UCSD-AML1 (cell line): ENCODE data around the gene ACSL3.
A peak's percentile ranks its signal among the peaks of the same experiment; 100 is the strongest.
"Not testable (repeated sequence)": the region's sequence is repeated elsewhere in the genome, so short reads cannot be mapped to it uniquely, and the experiment has no call there.

Source experiments
- DNase-seq: peaks from one replicate; lab custom pipeline; 2025; ENCODE audit not compliant: unreplicated experiment; lab: John Stamatoyannopoulos, UW

ACSL3 gene

DNA sequence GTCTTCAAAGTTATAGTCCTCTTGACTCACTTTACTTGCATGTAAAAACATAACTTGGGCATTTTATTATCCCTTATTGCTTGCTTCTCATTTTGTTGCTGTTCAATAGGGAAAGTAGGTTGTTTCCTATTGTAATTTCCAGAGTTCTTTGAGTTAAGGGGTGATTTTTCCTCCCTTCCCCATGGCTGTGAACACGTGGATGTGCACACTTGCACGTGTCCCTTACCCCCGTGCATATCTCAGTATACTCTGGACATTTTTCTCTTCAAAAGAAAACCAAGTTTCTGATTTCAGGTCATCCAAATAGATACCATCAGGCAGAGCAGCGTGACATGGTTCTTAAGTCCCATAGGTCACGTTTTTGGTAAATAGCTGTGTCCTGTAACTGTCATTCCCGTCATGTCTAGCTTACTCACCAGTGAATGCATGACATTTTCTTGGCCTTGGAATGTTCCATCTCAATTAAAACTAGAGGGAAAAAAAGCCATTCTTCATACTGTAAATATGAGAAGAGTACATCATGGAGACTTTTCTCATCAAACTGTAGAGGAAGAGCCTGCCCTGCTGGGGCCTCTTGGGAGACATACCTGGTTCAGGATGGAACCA, 107.8 kb downstream of the ACSL3 start:
- no peak for DNase-seq

DNA sequence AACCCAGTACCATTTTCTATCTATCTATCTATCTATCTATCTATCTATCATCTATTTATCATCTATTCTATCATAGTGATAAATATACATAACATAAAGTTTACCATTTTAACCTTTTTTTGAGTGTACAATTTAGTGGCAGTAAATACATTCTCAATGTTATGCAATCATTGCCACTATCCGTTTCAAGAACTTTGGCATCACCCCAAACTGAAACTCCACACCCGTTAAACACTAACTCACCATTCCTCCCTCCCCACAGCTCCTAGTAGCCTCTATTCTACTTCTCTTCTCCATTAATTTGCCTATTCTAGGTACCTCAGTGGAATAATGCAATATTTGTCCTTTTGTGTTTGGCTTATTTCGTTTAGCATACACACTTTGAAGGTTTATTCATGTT, 108.7 kb downstream of the ACSL3 start:
- DNase-seq, result no peak

DNA sequence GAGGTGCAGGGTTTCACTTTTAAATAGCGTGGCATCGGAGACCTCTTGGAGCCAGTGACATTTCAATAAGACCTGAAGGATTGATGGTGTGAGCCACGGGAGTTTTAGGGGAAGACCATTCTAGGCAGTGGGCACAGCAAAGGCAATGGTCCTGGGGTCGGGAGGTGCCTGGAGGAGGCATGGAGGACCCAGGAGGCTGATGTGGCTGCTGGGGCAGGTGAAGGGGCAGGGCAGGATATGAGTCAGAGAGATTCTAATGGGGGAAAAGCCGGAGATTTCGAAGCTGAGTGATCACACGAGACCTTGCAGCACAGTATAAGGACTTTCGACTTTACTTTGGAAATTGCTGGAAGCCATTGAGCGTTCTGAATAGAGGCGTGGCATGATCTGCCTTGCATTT, 111.6 kb downstream of the ACSL3 start:
- no peak for DNase-seq

DNA sequence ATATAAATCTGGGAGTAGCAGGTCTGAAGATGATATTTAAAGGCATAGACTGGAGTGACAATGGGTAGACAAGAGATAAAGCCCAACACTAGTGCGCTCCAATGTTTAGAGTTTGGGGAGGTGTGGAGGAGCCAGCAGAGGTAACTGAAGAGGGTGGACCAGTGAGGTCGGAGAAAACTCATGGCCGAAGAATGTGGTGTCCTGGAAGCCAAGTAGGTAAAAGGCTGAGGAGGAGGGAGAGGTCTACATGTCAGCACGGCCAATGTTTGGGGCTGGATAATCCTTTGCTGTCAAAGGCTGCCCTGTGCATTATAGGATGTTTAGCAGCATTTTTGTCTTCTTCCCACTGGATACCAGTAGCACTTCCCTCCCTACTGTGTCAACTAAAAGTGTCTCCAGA, 112.4 kb downstream of the ACSL3 start:
- no peak for DNase-seq

DNA sequence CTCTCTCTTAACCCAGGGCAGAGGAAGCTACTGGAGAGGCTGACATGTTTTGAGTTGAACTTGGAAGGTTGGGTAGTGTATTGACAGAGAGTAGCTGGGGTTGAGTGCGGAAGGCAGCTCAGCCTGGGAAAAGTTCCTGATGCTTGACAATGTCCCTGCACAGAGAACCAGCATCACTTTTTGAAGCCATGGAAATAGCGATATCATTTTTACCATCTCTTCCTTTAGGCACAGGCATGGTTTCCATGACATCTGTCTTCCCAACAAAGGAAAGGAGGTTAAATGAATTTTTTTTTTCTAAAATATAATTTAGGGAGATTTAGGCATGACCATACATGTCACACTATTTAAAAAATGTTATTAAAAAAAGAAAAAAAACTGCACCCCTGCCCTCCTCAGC, 112.9 kb downstream of the ACSL3 start:
- no peak for DNase-seq

DNA sequence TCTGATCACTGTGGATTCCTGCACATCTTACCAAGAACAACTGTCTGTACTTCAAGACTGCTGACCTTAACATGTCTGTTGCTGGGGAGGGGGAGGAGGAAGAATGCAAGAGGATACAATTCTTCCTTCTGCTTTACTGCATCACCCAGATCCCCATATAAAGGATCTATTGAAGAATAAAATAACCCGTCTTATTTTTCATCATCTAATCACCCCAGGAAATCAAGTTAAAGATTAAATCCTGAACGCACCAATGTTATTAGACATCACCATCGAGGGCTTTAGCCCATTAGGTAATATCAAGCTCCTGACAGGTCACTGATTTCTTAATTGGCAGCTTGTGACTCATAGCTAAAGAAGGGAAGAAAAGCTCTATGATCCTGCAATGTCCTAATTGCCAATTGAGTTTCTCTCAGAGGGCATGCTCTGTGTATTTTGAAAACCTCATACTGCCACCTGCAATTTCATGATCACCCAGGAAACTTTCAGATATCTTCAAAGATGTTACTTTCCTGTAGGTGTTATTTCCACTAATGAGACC, 115.8 kb downstream of the ACSL3 start:
- DNase-seq, result no peak

DNA sequence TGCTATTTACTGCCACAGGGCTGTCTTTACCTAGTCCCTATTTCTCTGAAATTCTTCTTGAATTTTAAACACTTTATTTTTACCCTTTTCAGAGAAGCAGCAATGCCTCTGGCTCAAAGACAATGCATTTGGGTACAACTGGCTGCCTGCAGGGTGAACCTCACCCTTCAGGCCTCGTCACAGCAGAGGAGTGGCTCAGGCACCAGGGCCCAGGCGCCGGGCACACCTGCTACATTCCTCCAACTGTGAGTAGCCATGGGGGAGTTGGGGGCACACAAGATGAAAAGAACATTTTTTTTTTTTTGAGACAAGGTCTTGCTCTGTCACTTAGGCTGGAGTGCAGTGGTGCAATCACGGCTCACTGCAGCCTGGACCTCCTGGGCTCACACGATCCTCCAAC, 116.3 kb downstream of the ACSL3 start:
- DNase-seq, result no peak

DNA sequence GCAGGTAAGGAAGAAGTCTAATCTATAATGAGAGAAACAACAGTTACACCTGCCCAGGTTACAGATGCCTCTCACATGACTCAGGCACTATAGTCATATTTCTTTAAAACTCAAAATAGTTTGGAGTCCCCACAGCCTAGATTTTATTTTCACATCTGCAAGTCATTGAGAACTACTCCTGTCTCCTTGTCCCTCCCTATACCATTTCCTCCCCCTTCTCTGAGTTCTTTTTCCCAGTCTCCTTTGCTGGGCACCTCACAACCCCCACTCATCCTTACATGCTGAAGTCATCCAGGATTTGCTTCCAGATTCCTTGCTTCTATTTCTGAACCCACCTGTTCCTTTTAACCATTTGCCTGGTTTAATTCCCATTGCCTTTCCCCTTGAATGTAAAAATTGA, 118.0 kb downstream of the ACSL3 start:
- no peak for DNase-seq

DNA sequence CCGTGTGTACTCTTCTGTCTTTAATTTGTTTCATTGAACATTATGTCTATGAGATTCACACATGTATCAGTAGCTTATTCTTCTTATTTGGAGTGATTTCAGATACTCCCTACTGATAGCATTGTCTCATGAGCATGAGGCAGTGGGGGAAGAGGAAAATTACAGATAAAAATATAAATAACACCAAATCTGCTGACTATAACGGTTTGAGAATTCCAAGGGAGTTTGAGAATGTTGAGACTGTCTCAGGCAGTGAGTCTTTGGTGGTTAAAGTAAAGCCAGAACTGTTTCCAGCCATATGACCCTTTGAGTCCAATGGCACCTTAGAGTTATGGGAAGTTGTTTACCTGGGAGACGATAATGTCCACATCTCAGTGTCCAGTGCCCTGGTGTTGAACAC, 118.6 kb downstream of the ACSL3 start:
- DNase-seq, result no peak

DNA sequence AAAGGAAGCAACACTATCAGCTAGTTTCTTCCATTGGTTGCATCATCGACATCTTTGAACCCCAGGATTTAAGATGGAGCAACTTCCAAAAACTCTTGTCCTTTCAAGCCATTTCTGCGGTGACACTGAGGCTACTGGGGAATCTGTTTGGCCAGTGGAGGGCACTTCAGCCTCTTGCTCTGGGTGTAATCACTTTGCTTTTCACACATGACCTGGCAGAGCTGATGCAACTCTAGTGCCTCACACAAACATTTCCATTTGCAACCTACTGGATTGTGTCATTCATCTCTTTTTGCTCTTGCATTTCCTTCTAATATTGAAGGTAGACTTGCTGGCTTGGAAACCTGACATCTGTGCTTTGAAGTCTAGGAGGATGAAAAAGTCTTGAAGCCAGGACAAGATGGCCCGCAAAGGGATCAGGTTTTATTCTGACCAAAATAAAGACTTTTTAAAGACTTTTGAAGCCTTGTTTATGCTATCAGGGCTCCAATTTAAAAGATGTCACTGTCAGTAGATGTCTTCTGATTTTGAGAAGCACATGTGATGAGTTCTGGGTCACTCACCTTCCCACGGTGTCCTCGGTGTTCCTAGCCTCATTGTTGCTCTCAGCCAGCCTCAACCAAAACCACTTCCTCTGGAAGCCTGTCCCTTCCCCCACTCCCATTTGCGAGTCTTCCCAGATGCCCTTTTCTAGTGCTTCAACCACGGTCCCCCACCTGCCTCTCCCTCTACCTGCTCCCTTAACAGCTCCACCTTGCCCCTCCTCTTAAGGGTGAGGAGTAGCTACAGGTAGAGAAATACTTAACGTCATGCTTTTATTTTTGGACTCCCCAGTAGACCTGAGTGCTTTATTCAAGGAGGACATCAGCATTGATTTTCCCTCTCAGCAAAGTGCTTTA, 121.4 kb downstream of the ACSL3 start:
- DNase-seq, result peak; percentile 28

DNA sequence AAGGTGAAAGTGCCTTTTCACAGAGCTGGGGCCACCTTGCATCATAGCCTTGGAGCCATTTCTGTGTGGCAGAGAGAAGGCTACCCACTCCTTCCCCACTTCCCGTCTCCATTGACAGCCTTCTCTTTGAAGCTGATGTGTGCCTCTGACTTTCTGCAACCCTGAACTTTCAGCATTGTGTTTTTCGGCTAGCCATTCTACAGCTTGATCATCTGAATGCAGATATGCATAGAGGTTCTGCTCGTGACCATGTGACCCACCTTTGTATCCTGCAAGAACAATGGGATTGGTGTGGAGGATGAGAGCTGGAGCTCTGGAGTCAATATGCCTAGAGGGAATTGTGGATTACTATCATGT, 122.1 kb downstream of the ACSL3 start:
- DNase-seq, result no peak

DNA sequence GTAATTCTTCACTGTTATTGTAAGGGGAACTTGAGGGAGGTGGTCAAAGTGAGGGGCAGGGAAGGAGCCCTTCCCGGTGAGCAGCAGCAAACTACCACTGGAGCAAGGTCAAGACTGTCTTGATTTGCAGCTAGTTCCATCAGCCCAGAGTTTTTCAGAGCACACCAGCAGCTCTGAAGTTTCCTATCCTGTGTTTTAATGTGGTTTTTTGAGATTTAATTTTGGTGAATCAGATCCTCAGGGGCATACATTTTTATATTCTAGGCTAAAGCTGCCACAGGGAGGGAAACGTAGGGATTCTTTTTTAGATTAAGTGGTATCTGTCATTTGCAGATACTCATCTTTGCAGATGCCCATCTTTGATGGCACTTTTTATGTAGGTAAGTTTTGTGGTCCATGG, 124.1 kb downstream of the ACSL3 start:
- DNase-seq, result no peak

DNA sequence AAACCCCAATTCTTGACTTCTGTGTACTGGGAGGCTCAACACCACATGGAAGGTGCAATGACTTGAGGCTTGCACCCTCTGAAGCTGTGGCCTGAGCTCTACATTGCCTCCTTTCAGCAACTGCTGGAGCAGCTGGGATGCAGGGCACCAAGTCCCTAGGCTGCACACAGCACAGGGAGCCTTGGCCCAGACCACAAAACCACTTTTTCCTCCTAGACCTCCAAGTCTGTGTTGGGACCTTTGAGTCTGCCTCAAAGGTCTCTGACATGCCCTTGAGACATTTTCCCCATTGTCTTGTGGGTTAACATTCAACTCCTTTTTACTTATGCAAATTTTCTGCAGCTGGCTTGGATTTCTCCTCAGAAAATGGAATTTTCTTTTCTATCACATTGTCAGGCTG, 128.6 kb downstream of the ACSL3 start:
- no peak for DNase-seq

DNA sequence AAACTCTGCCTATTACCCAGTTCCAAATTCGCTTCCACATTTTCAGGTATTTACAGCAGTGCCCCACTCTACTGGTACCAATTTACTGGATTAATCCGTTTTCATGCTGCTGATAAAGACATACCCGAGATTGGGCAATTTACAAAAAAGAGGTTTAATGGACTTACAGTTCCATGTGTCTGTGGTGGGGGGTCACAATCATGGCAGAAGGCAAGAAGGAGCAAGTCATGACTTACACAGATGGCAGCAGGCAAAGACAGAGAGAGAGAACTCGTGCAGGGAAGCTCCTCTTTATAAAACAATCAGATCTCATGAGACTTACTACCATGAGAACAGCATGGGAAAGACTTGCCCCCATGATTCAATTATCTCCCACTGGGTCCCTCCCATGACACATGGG, 129.4 kb downstream of the ACSL3 start:
- DNase-seq, result not testable (repeated sequence)

DNA sequence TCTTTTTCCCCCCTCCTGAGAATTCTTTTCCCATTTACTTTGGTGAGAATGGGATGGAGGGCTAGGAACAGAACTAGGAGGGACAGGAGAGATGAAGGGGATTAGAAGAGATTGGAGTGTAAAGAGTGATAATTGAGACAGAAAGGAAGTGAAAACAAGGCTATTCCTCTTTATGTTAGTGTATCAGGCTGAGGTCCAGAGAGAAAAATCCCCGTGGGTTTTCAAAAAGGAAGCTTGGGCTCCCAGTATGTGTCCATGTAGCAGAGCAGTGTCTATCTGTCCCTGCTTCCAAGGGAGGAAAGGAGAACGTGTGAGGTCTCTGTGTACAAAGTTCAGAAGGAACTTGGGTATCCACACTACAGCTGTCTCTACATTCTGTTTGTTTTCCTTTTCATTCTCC, 131.3 kb downstream of the ACSL3 start:
- no peak for DNase-seq
